Adrenal gland (tissue), 5 donors: Measurements from ENCODE around the gene ILF2.

Experiments used
- POLR2A ChIP-seq, 2 donors: fragments of 450-650 bp; IDR thresholded peaks; one replicate each; pipeline ENCODE4 v1.6.1; 2017; ENCODE audit warnings: antibody characterized with exemption in 2 of 2, mild to moderate bottlenecking in 2 of 2, moderate library complexity in 1 of 2
- TF ChIP-seq, protein P1 (sequence below), 6 experiments: fragments of 450-650 bp in 4 of 6; fragments of 200-600 bp in 2 of 6; sonication (generic) in 1 of 6; IDR thresholded peaks; 1 replicate in 5 of 6; 2 replicates in 1 of 6; pipeline versions ENCODE4 v1.5.1 to v1.8.0; 2016 to 2021; ENCODE audit warnings: antibody characterized with exemption in 6 of 6, mild to moderate bottlenecking in 2 of 6, moderate library complexity in 1 of 6
- donor health status: DM: no; HTN: no; CAD: no.

DNA sequence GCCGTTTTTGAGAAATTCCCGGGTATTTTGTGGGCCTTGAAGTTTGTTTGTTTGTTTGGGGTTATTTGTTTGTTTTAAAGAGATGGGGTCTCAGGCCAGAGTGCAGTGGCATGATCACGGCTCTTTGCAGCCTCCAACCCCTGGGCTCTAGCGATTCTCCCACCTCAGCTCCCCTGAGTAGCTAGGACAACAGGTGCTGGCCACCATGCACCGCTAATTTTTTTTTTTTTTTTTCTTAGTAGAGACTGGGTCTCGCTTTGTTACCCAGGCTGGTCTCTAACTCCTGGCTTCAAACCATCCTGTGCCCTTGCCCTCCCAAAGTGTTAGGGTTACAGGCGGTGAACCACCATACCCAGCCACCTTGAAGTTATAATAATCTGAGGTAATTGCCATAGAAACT lies 34.9 kb downstream of the ILF2 start:
- no peak for TF ChIP-seq POLR2A (IDR thresholded peaks at IDR 0.05)
- TF ChIP-seq, protein P1, sequence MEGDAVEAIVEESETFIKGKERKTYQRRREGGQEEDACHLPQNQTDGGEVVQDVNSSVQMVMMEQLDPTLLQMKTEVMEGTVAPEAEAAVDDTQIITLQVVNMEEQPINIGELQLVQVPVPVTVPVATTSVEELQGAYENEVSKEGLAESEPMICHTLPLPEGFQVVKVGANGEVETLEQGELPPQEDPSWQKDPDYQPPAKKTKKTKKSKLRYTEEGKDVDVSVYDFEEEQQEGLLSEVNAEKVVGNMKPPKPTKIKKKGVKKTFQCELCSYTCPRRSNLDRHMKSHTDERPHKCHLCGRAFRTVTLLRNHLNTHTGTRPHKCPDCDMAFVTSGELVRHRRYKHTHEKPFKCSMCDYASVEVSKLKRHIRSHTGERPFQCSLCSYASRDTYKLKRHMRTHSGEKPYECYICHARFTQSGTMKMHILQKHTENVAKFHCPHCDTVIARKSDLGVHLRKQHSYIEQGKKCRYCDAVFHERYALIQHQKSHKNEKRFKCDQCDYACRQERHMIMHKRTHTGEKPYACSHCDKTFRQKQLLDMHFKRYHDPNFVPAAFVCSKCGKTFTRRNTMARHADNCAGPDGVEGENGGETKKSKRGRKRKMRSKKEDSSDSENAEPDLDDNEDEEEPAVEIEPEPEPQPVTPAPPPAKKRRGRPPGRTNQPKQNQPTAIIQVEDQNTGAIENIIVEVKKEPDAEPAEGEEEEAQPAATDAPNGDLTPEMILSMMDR (IDR thresholded peaks at IDR 0.05): no peak
